ENCODE data around the gene TRIM71. TPM values are rescaled to one million over a fixed set of nuclear protein-coding genes. Genes with fewer than 3 reads are reported as not detected.

The TRIM71 gene
- total RNA-seq, 1 donor from 2014 or later: 117 TPM

GRCh38 chr3:32819551-32820348, 2.0 kb downstream of the TRIM71 start:
- no peak for DNase-seq
- Mint-ChIP-seq H3K4me1 (ENCODE audit: low read depth, unreplicated experiment) (peaks cover 18% of the 10 kb centered on the region), H3K27me3 (ENCODE audit: unreplicated experiment) (peaks cover 44% of the 10 kb centered on the region), H3K9me3 (ENCODE audit: unreplicated experiment) (peaks cover 49% of the 10 kb centered on the region), H3K27ac (ENCODE audit: unreplicated experiment) (peak overlapping the region; percentile 96), H3K4me3 (ENCODE audit: unreplicated experiment) (peak overlapping the region; percentile 100), H3K36me3 (ENCODE audit: unreplicated experiment) (peaks cover 7% of the 10 kb centered on the region)
- no peak for TF ChIP-seq CTCF (IDR thresholded peaks at IDR 0.05; ENCODE audit: partially characterized antibody, unreplicated experiment)

- no peak for TF ChIP-seq CTCF (IDR thresholded peaks at IDR 0.05; ENCODE audit: partially characterized antibody, unreplicated experiment)
- Mint-ChIP-seq H3K27ac (ENCODE audit: unreplicated experiment) (peak overlapping the region; percentile 96), H3K9me3 (ENCODE audit: unreplicated experiment) (peaks cover 42% of the 10 kb centered on the region), H3K27me3 (ENCODE audit: unreplicated experiment) (peaks cover 38% of the 10 kb centered on the region), H3K4me1 (ENCODE audit: low read depth, unreplicated experiment) (peaks cover 17% of the 10 kb centered on the region), H3K36me3 (ENCODE audit: unreplicated experiment) (peaks cover 7% of the 10 kb centered on the region), H3K4me3 (ENCODE audit: unreplicated experiment) (peak overlapping the region; percentile 100)
- no peak for DNase-seq
These were observed 2.6 kb downstream of the TRIM71 start for GRCh38 chr3:32820430-32820829.

- H3K27me3 Mint-ChIP-seq (ENCODE audit: unreplicated experiment): peaks cover 33% of the 10 kb centered on the region
- TF ChIP-seq CTCF (IDR thresholded peaks at IDR 0.05; ENCODE audit: partially characterized antibody, unreplicated experiment): no peak
- H3K9me3 Mint-ChIP-seq (ENCODE audit: unreplicated experiment): peaks cover 35% of the 10 kb centered on the region
- peak overlapping the region; percentile 100 for H3K4me3 Mint-ChIP-seq (ENCODE audit: unreplicated experiment)
- DNase-seq: no peak
- H3K27ac Mint-ChIP-seq (ENCODE audit: unreplicated experiment): peak overlapping the region; percentile 84
- H3K36me3 Mint-ChIP-seq (ENCODE audit: unreplicated experiment): peaks cover 7% of the 10 kb centered on the region
- H3K4me1 Mint-ChIP-seq (ENCODE audit: low read depth, unreplicated experiment): peaks cover 19% of the 10 kb centered on the region
These were observed 3.3 kb downstream of the TRIM71 start for GRCh38 chr3:32820971-32821685.

GRCh38 chr3:32821686-32822296, 4.0 kb downstream of the TRIM71 start:
- H3K36me3 Mint-ChIP-seq (ENCODE audit: unreplicated experiment): peaks cover 7% of the 10 kb centered on the region
- peaks cover 19% of the 10 kb centered on the region for H3K4me1 Mint-ChIP-seq (ENCODE audit: low read depth, unreplicated experiment)
- H3K27ac Mint-ChIP-seq (ENCODE audit: unreplicated experiment): peak overlapping the region; percentile 82
- H3K9me3 Mint-ChIP-seq (ENCODE audit: unreplicated experiment): peaks cover 32% of the 10 kb centered on the region
- no peak for TF ChIP-seq CTCF (IDR thresholded peaks at IDR 0.05; ENCODE audit: partially characterized antibody, unreplicated experiment)
- peak; percentile 53 for DNase-seq
- H3K27me3 Mint-ChIP-seq (ENCODE audit: unreplicated experiment): peaks cover 28% of the 10 kb centered on the region
- H3K4me3 Mint-ChIP-seq (ENCODE audit: unreplicated experiment): peak overlapping the region; percentile 100
